ENCODE measurements around the gene DIRAS3. TPM values are rescaled to one million over a fixed set of nuclear protein-coding genes. Genes with fewer than 3 reads are reported as not detected.

Gene DIRAS3
- total and polyA plus RNA-seq, 2 of the 8 experiments (the other 6 are each of a cell fraction or from before 2014, with no cell fraction given), result 0.11 TPM; not detected in 1

- 95% methylated on average over 3 of the region's 3 CpGs; no CpG with 5 or more reads in 1 of the 2 experiments for WGBS, 2 experiments (ENCODE audit: extremely low coverage in 1 of 2, insufficient coverage in 1 of 2, insufficient read length in 1 of 2, insufficient replicate concordance in 2 of 2, low coverage in 1 of 2, low lambda C conversion rate in 2 of 2, missing lambda C conversion rate in 1 of 2)
- no peak overlapping the region for H2AFZ ChIP-seq (ENCODE audit: low read length)
- no peak overlapping the region; the same call in 1 of the 2 replicates for H4K8ac ChIP-seq (ENCODE audit: extremely low read depth, insufficient read depth, low read length)
- H3K23ac ChIP-seq (ENCODE audit: insufficient read length), result no peak overlapping the region
- H3K56ac ChIP-seq (replicated peaks; ENCODE audit: insufficient read length, low read depth, low read length), result no peak overlapping the region
- no peaks in the 10 kb centered on the region for H3K36me3 ChIP-seq (ENCODE audit: control insufficient read depth in 2 of 4, insufficient read depth in 4 of 4, low read length in 3 of 4)
- H4K20me1 ChIP-seq (replicated peaks in 1 of 2; ENCODE audit: control insufficient read depth in 1 of 2, insufficient read depth in 2 of 2, low read length in 2 of 2), result no peaks in the 10 kb centered on the region
- no peaks in the 10 kb centered on the region for H3K23me2 ChIP-seq (ENCODE audit: low read depth, low read length)
- H2BK15ac ChIP-seq (ENCODE audit: low read length), result no peak overlapping the region
- H2BK20ac ChIP-seq (ENCODE audit: low read length), result no peak overlapping the region
- H2BK120ac ChIP-seq (replicated peaks; ENCODE audit: low read depth, low read length), result no peak overlapping the region
- H3K27ac ChIP-seq (ENCODE audit: low read depth, low read length), result no peak overlapping the region
- H3K18ac ChIP-seq (ENCODE audit: extremely low read depth, low read length), result no peak overlapping the region
- no peak overlapping the region for H3K4ac ChIP-seq (replicated peaks; ENCODE audit: insufficient read length, low read depth, low read length)
- H3K27me3 ChIP-seq (replicated peaks in 1 of 4; ENCODE audit: control insufficient read depth in 3 of 4, extremely low read depth in 1 of 4, insufficient read depth in 3 of 4, low read length in 3 of 4), result peaks cover 0 to under 1% (median 0%) of the 10 kb centered on the region in 4 experiments; a peak in 1 of 7 replicates
- H3K4me1 ChIP-seq (replicated peaks in 1 of 4; ENCODE audit: control insufficient read depth in 3 of 4, insufficient read depth in 4 of 4, low read length in 3 of 4), result peaks cover 0 to 4% (median 0%) of the 10 kb centered on the region in 4 experiments; a peak in 3 of 7 replicates
- H3K79me1 ChIP-seq (ENCODE audit: low read depth, low read length), result no peaks in the 10 kb centered on the region; the same call in 1 of the 2 replicates
- H2AK5ac ChIP-seq (ENCODE audit: low read depth, low read length), result no peak overlapping the region
- no peak overlapping the region for H3K14ac ChIP-seq (ENCODE audit: insufficient read length)
- peak overlapping the region; percentile 68; the same call in 1 of the 2 replicates for H2BK12ac ChIP-seq (ENCODE audit: low read depth, low read length)
- H3K4me2 ChIP-seq (ENCODE audit: insufficient read depth in 1 of 2, low read depth in 2 of 2, low read length in 2 of 2), result no peak overlapping the region
- H3K4me3 ChIP-seq (ENCODE audit: extremely low read depth in 1 of 4, insufficient read depth in 2 of 4, low read depth in 3 of 4, low read length in 4 of 4), result no peak overlapping the region
- H3K9me3 ChIP-seq (ENCODE audit: insufficient read depth in 2 of 2, low read depth in 1 of 2, low read length in 1 of 2), result 0 out of 4 replicates have a peak, but pooled peaks cover 0 to 3% of the 10 kb centered on the region in 2 experiments
- ChIA-PET POLR2A (ENCODE audit: partially characterized antibody) (no interaction called here), CTCF (ENCODE audit: partially characterized antibody) (interaction anchor here (0.5 to 4.4 kb wide), 24 partner anchors 9 to 844 kb away, joined by 3 to 30 read pairs (median 3); no protein-coding TSS in a partner anchor)
- H2BK5ac ChIP-seq (ENCODE audit: low read depth, low read length), result no peak overlapping the region
- no peak for FAIRE-seq
- H4K5ac ChIP-seq (ENCODE audit: insufficient read length, low read depth, low read length), result no peak overlapping the region
- H3K9ac ChIP-seq (replicated peaks in 1 of 4; ENCODE audit: extremely low read depth in 1 of 4, low read depth in 3 of 4, low read length in 3 of 4), result no peak overlapping the region
- no peak for DNase-seq (ENCODE audit: low read depth in 1 of 2, low spot score in 2 of 2)
- no peak overlapping the region for H4K91ac ChIP-seq (replicated peaks; ENCODE audit: insufficient read length, low read length)
- H3K79me2 ChIP-seq (ENCODE audit: control insufficient read depth in 1 of 2, insufficient read depth in 2 of 2, low read length in 2 of 2), result no peaks in the 10 kb centered on the region
- no peak for TF ChIP-seq NANOG (IDR thresholded peaks at IDR 0.05; ENCODE audit: insufficient read depth, low read depth, low read length, poor library complexity, severe bottlenecking)
- TF ChIP-seq TAF7 (optimal IDR thresholded peaks at IDR 0.05; ENCODE audit: borderline replicate concordance, low read depth, low read length), result no peak
- TF ChIP-seq CREB1 (IDR thresholded peaks at IDR 0.05), result no peak
- no peak for TF ChIP-seq CHD2 (IDR thresholded peaks at IDR 0.05; ENCODE audit: low read length)
- TF ChIP-seq MAX (IDR thresholded peaks at IDR 0.05), result no peak
- TF ChIP-seq ZNF274 (IDR thresholded peaks at IDR 0.05; ENCODE audit: borderline replicate concordance, extremely low read depth, low read length), result no peak
- TF ChIP-seq E2F6 (IDR thresholded peaks at IDR 0.05), result no peak
- TF ChIP-seq POLR2A (IDR thresholded peaks at IDR 0.05; ENCODE audit: control extremely low read depth in 1 of 2, low read depth in 2 of 2, low read length in 2 of 2), result no peak
- no peak for TF ChIP-seq BCL11A (IDR thresholded peaks at IDR 0.05; ENCODE audit: low read depth in 2 of 2, low read length in 2 of 2)
- TF ChIP-seq ATF3 (IDR thresholded peaks at IDR 0.05; ENCODE audit: insufficient read depth, low read depth, low read length), result no peak
- TF ChIP-seq JUN (IDR thresholded peaks at IDR 0.05; ENCODE audit: low read depth, low read length), result no peak
- TF ChIP-seq BRCA1 (IDR thresholded peaks at IDR 0.05; ENCODE audit: low read depth, low read length), result no peak
- no peak for TF ChIP-seq EP300 (IDR thresholded peaks at IDR 0.05; ENCODE audit: borderline replicate concordance in 1 of 2, low read depth in 2 of 2, low read length in 2 of 2)
These were observed 6.6 kb upstream of the DIRAS3 start for GRCh38 chr1:68057050-68057449.

Measured in H1 (cell line).